DMS153 treated with DMSO at 0.1 percent for 48 hours (cell line): ENCODE results near the gene SASH1.

Experiments
- DNase-seq: peaks from one replicate; lab custom pipeline; 2025; ENCODE audit not compliant: unreplicated experiment; lab: John Stamatoyannopoulos, UW

SASH1 gene

DNA sequence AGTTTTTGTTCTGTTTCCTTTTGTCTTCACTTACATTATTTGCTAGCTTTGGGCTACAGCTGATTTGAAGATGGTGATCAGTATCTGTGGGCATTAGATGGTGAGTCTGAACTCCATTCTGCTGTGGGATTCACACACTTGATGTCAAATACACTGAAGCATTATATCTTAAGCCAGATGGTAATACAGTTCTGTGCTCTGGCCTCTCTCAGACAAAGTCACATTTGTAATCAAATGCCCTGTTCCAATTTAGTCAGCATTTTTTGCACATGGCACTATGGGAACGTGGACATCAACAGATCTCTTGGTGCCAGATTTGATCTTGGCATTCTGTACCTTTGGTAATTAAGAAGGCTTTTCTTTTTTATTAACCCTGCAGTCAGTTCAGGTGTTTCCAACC, 56.0 kb downstream of the SASH1 start:
- no peak for DNase-seq

GRCh38 chr6:148401571-148401970, 58.9 kb downstream of the SASH1 start:
- no peak for DNase-seq

- no peak for DNase-seq
These were observed 61.9 kb downstream of the SASH1 start for GRCh38 chr6:148404456-148405054.

DNA sequence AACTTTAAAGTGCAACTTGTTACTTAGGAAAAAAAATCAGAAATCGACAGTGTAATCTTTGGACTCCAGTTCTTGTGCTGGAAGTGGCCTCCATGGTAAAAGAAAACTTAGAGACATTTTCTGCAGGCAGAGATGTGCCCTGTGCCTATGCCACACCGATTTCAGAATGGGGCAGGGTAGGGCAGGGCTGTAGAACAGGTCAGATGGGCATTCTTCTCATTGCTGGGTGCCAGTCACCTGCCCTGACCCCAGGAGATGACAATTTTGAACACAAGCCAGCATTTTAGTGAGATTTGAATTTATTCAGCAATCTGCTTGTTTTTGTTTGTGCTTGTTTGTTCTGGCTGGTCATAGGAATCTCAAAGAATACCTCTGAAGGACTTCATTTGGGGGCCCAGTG, 63.3 kb downstream of the SASH1 start:
- DNase-seq: no peak

GRCh38 chr6:148406579-148407371, 64.1 kb downstream of the SASH1 start:
- no peak for DNase-seq

DNA sequence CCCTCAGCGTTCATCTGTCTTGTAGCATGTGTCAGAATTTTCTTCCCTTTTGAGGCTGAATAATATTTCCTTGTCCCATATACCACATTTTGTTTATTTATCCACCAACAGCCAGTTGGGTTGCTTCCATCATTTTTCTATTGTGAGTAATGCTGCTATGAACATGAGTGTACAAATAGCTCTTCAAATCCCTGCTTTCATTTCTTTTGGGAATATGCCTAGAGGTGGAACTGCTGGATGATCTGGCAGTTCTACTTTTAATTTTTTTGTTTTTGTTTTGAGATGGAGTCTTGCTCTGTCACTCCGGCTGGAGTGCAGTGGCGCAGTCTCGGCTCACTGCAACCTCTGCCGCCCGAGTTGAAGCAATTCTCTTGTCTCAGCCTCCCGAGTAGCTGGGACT, 64.7 kb downstream of the SASH1 start:
- no peak for DNase-seq

DNA sequence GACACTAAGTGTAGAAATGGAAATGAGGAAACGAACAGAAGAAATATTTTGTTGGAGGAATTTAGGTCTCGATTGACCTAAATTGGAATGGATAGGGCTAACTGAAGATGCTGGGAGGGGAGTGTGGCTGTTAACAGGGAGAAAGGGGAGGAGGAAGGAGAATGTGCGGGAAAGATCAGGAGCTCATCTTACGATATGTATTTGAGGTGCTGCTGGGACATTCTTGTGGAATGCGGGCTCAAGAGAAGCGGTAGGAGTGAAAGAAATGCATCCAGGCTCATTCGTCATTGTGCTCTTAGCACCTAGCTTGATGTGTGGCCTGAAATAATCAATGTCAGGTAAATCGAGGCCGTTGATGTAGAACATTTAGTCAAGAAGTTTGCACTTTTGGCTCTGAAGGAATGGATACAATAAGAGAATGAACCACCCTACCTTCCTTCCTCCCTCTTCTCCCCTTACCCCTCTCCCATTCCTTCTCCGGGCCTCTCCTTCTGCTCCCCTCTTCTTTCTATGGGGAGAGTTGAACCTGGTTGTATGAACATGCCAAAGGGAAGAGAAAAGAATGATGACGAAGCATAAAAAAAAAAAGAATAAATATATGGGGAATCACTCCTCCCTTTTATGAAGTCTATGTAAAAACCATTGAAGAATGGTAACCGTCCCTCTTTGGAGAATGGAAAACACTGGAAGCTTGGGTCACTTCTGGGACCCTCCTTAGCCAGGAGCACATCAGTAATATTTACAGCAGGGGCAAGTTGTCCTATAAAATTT, 70.9 kb downstream of the SASH1 start:
- DNase-seq: no peak

DNA sequence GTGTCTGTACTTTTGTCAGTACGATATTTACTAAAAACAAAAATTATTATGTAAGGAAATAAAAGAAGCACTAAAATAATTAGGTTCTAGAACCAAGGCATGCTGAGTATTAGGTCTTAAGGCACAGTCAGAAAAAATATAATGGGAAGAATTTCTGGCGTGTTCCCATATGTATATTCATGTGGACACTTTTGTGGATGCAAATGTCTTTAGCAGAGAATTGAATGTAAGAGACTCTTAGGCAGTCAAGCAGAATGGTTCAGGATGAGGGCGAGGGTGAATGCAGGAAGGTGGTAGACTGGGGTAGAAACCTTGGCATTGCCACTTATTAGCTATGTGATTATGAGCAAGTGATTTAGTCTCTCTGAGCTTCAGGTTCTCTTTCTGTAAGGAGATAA, 71.5 kb downstream of the SASH1 start:
- no peak for DNase-seq

GRCh38 chr6:148414836-148415235, 72.2 kb downstream of the SASH1 start:
- no peak for DNase-seq

- DNase-seq: no peak
These were observed 73.0 kb downstream of the SASH1 start for GRCh38 chr6:148415511-148416260.

GRCh38 chr6:148416330-148416965, 73.8 kb downstream of the SASH1 start:
- DNase-seq: no peak

DNA sequence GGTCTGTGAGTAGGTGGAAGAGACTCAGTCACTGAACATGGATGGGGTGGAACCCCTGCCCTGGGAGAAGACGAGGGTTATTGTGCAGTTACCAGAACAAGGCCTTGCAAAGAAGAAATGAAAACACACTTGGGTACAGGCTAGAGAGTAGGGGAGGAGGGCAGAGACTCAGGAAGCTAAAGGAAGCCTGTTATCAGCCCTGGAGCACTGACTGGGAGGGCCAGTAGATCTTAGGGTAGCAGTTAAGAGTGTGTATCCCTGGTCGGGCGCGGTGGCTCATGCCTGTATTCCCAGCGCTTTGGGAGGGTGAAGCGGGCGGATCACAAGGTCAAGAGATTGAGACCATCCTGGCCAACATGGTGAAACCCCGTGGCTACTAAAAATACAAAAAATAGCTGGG, 74.4 kb downstream of the SASH1 start:
- no peak for DNase-seq

DNA sequence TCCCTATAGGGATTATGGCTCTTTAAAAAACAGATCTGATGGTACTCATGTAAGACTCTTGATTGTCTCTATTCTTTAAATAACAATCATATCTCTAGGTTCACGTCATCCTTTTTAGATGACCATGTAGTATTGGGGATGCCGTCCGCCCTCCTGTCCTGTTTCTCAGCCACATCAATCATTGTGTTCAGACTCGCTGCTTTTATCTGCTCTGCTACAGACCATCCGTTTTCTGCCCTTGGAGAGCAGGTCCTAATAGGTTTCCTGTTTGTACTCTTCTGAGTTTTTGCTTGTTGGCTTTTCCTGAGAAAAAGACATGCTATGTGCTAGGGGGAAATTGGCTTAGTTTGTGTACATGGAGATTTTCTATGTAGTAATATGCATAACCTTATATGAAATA, 76.8 kb downstream of the SASH1 start:
- no peak for DNase-seq

GRCh38 chr6:148422085-148422484, 79.4 kb downstream of the SASH1 start:
- DNase-seq: no peak

- DNase-seq: no peak
These were observed 80.5 kb downstream of the SASH1 start for GRCh38 chr6:148423133-148423532.

GRCh38 chr6:148423601-148424270, 81.1 kb downstream of the SASH1 start:
- no peak for DNase-seq

GRCh38 chr6:148425443-148425842, 82.8 kb downstream of the SASH1 start:
- DNase-seq: no peak

DNA sequence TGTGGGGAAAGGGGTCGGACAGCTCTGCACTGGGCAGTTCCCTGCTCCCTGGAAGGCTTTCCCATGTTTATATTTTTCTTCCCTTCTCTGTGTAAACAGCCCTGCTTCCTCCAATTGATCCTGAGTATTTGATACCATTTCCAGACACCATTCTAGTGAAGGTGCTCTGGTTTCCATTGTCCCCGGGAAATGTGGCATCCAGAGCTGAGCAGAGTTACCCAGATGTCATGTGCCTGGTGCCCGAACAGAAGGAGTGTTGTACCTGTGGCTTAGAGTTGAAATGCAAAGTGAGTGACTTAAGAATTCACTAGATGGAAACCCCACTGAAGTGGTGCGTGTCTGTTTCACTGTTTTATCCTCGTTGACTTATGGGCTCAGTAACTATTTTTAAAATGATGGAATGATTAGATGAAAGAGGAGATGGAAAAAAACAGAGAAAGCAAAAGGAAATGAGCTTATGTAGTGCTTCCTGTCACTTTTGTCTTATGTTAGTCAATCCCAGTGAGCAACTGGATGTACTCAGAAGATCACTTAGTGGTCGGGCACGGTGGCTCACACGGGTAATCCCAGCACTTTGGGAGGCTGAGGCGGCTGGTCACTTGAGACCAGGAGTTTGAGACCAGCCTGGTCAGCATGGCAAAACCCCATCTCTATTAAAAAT, 83.8 kb downstream of the SASH1 start:
- DNase-seq: no peak

GRCh38 chr6:148427333-148427732, 84.7 kb downstream of the SASH1 start:
- no peak for DNase-seq

DNA sequence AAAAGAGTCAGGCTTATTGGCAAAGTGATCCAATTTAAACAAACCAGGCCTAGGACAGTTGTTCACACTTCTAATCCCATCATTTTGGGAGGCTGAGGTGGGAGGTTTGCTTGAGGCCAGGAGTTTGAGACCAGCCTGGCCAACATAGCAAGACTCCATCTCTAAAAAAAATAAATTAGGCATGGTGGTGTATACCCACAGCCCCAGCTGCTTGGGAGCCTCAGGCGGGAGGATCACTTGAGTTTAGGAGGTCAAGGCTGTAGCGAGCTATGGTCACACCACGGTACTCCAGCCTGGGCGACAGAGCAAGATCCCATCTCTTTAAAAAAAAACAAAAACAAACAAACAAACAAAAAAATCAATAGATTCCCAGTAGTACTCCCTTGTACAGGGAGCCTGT, 86.8 kb downstream of the SASH1 start:
- DNase-seq: no peak
